NCI-H510A treated with DMSO at 0.1 percent for 48 hours (cell line): Measurements from ENCODE around the gene GALNT18.

Source experiments
- DNase-seq: peaks from one replicate; lab custom pipeline; 2025; lab: John Stamatoyannopoulos, UW

Gene GALNT18

DNA sequence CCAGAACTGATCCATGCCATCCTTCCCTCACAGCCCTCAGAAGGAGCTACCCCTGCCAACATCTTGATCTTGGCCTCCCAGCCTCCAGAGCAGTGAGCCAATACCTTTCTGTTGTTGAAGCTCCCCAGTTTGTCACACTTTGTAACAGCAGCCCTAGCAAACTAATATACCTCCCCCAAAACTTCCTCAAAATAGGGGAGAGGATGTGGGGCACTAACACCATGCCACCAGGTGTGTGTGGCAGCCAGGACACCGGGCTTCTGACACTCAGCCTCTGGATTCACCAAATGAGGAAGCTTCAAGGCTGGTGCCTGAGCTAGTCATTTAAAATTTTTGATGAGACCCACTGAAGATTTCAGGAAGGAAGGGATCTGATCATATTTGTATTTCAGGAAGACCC is 353.7 kb downstream of the GALNT18 start:
- no peak for DNase-seq

DNA sequence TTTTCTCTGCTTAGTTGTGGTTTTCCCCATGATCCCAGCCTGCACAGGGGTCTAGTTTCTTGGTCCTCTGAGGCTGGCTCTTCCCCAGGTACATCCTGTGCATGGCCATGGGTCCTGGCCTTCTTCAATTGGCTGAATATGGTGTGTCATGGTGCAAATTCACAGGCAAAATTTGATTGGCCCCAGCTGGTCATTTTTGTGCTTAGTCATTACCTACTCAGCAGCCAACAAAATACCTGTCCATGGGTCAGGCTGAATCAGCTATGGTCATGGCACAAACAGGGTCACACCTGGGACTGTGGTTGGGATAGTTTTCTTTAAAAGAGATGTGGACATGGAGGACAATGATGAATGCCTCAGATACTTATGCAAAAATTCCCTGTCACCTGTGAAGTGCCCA is 354.5 kb downstream of the GALNT18 start:
- DNase-seq = no peak

DNA sequence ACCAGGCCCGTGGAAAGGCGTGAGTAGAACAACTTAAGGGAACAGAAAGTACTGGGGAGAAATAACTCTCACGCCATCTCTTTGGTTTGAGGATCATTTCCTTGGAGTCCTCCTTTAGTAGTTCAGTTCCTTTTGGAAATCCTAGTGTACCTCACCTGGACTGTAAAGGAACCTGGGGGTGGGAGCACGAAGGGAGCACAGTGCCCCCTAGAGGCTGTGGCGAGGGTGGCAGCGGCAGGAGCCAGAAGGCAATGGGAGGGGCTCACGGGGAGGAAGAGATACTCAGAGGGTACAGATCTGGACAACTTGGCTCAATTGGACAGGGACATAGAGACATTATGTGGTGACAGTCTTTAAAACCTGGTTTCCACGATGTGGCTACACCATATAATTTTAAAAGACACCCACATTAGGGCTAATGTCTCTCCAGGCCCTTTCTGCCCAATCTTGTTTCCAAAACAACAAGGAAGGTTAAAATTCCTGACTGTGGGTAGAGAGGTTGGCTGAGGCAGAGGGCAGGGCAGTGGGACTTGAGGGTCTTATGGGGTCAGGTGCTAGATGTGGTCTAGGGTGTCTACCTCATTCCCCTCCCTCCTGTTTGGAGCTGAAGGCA is 355.7 kb downstream of the GALNT18 start:
- peak; percentile 12 for DNase-seq

DNA sequence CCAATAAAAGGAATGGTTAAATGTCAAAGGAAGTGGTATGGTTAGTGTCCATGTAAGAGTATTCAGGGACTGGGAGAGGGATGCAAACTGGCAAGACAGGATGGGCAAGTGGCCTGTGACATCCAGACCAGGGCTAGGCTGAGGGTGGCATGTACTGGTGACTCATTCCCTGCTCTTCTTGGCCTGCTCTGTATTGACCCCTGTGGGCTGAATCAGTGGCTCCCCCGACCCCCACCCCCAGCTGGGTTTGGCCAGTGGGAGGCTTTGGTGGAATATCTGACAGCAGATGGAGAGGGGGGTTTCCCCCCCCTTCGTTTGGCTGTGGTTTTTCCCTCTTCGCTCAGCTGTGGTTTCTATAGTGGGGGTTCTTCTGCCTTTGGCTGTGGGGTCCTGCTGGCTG is 356.5 kb downstream of the GALNT18 start:
- DNase-seq = no peak

DNA sequence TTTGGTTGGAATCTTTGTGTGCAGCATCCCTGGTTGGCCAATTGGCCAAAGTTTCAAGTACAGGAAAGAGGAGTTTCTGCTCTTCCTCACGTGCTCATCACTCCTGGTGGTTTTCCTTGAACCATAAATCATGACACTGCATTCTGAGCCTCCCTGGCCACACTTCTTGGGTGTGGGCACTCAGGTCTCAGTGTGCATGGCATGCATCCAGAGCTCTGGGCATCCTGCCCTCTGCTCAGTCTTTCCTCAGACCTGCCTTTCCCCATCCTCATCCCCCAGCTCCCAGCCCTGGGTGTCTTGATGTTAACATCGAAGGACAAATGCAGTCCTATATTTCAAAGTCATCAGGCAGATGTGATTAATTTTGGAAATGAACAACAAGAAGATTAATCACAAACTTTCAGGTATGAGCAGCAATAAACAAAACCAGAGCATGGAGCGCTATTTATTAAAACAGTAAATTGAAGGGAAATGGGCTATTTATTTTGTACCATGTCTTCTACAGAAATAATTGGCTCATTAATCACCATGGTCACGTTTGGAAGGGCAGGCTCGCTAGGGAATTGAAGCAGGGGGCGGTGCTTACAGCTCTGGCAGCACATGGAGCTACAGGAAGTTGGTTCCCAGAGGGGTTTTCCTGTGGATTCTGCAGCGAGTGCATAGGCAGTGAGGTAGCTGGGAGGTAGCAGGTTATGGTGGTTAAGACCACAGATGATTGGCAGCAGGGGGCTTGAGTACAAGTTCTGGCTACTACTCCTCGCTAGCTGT is 358.4 kb downstream of the GALNT18 start:
- no peak for DNase-seq

DNA sequence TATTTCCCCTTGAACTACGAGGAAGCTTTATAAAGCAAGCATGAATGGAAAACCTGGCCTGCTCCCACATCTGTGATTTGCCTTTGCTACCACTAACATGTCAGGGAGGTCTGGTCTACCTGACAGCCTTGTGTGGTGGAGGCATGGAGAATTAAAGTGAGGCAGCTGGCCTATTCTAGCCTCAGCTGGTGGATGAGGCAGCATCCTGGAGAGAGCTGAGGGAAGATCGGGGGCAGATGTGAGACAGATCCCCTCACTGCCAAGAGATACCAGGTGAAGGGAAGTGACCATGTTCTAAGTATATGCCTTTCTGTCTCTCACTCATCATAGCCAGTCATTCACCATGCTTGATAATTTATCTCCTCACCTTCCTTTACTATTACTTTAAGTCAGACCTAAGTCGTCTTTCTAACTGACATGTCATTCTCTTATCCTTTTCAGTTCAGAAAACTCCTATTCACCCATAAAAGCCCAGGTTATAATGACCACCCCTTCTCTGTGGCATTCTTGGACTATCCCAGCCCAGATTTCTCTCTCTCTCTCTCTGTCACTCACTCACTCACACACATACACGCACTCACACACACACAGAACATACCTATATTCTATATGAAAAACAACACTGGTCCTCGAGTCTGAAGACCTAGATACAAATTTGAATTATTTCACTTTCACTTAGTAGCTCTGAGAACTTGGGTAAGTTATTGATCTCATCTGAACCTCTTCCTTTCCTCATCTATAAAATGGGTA is 359.5 kb downstream of the GALNT18 start:
- DNase-seq = no peak

DNA sequence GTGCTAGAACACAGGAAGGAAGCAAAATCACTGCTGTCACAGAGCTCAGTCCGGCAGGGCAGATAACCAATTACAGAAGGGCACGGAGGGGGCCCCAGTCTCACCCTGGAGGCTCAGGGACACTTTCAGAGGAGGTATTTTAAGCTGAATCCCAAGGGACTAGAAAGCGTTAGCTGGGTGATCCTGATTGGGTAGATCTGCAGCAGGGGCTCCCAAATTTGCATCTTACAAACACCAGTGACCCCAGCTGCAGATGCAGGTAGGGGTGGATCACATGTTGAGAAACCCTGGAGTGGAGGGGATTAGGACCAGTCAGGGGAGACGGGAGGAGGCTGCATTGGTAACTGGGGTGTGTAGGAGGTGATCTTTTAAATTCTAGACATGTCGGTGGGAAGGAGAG is 360.2 kb downstream of the GALNT18 start:
- DNase-seq = no peak

DNA sequence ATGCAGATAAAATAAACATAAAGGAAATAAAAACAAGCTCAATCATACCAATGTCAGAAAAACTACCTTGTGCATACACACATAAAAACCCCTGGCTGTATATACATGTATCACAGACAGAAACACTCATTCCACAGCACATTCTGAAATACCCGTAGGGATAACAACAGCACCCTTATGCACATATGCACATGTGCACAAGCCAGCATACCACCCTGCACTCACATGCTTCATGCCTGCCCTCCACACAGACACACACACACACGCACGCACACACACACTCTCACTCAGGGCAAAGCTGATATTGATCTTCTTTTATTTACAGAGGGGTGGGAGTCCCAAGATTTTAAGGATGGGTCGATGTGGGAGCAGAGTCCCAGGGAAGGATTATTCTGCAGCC is 360.9 kb downstream of the GALNT18 start:
- no peak for DNase-seq

DNA sequence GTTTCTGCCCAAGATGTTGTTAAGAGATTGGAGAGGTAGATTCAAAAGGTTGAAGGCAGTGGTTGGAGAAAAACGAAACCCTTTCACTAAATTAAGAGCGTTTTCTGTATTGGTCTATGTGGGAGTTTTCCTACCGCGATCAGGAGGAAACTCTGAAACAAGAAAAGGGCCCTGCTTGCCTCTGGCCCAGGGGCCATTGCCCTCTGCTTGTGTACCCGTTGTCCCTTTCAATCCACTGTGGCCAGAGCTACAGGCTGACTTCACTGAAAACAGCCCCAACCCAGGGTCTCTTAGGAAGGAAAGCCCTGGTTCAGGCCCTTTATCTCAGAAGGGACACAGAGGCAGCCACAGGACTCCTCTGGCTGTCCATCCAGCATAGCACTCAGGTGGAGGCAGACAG is 367.8 kb downstream of the GALNT18 start:
- DNase-seq = no peak

DNA sequence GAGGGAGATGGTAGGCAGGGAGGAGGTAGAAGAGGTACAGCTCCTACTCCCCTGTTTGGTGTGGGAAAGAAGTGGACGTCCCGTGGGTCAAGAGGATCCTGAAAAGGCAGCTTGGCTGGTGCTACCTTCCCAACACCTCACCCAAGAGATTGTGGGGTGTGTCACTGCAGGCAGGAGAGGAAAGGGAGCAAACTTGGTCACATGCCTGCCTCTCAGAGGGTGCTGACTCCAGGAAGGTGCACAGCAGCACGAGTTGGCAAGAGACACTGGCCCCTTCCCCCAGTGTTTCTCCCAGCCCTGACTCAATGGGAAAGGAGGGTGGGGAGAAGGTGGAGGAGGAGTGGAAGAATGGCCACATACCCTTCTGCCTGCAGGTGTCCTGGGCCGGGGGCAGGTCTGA is 368.3 kb downstream of the GALNT18 start:
- no peak for DNase-seq

DNA sequence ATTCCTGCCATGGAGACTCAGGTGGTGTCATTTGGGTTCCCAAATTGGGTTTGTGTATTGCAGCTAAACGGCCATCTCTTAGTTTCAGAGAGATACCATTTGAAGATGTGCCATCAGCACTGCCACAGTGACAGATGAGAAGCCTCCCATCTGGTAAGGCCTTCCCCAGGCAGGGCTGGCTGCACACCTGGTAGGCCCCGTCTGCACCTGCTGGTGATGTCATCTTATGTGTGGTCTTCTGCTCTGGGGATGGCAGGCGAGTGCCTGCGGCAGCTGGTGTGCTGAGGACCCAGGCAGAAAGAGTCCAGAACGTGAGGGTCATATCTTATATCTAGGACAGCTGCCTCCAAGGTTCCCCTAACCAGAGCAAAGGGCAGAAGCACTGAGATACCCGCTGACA is 369.4 kb downstream of the GALNT18 start:
- DNase-seq = peak; percentile 87

DNA sequence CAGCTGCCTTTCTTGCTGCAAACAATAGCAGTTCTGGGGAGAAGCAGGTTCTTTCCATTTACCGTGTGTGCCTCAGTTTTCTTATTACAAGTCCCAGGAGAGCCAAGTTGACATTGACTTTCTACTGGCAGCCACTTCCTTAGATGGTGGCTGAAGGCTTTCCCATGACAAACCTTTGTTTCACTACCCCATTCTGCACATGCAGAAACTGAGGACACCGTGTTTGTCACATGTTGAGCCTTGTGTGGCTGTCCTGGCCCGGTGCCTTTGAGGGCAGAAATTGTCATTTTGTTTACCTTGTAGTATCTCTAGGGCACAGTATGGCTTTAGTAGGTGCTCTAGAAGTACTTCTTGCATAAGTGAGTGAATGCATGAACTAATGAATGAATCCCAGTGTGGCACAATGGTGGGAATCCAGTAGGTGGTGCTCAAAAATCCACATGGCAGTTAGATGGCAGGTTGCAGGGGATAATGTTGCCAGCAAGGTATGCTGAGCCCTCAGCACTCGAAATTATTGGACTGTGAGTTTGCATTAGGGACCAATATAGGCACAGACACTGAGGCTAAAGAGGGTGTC is 370.3 kb downstream of the GALNT18 start:
- peak; percentile 2 for DNase-seq

DNA sequence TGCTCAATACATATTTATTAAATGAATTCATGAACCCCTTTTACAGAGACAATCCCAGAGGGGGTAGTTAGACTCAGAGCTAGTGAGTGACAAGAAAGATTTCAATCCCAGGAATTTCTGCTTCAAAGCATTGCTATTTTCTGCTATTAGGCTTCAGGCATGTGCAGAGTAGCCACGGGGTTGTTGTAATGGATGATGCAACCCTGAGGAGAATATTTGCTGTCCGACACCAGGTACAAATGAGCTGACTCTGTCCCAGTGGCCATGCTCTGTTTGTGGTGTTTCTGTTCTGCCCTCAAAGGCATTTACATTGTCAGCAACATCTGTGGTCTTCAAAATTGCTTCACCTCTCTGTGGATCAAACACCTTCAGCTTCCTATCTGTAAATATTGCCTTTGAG is 371.3 kb downstream of the GALNT18 start:
- DNase-seq = peak; percentile 25

DNA sequence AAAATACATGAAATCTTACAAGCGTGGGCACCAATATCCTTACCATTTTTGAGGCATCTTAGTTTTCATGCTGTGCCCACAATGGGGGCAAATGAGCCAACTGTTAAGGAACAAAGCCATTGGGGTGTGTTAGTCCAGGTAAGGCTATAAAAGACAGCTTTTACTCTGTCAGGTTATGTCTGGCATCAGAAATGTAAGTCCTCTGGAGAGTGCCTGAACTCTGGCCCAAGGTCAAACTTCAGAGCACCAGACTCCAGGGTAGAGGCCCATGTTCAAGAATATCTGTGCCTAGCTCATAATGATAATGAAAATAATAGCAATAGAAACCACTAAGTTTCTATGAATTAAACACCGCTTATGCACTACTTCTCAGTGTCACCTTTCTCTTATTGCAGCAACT is 374.2 kb downstream of the GALNT18 start:
- no peak for DNase-seq

DNA sequence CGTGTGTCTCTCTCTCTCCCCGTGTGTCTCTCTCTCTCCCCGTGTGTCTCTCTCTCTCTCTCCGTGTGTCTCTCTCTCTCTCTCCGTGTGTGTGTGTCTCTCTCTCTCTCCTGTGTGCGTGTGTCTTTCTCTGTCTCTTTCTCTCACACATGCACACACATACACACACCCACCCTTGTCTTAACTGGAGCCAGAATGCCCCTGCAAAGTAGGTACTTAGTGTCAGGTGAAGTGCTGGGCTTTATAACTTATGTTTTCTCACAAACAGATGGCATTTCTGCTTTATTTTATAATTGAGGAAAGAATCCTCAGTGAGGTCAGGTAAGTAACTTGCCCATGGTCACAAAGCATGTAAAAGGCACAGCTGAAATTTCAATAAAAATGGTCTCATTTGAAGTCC is 374.7 kb downstream of the GALNT18 start:
- peak; percentile 6 for DNase-seq

DNA sequence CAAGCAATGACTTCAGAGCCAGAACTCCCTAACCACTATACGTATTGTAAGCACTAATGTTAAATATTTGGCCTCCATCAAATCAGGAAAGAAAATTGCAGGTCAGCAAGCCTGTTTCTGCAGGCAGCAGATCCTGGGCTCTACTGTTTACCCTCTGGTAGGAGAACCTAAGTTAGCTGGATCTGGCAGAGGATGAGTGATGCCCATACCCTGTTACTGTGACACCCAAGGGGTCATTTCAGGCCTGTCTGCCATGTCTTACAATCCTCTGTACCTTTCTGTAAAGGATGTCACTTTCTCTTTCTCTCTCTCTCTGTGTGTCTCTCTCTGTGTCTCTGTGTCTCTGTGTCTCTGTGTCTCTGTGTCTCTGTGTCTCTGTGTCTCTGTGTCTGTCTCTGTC is 375.6 kb downstream of the GALNT18 start:
- no peak for DNase-seq

DNA sequence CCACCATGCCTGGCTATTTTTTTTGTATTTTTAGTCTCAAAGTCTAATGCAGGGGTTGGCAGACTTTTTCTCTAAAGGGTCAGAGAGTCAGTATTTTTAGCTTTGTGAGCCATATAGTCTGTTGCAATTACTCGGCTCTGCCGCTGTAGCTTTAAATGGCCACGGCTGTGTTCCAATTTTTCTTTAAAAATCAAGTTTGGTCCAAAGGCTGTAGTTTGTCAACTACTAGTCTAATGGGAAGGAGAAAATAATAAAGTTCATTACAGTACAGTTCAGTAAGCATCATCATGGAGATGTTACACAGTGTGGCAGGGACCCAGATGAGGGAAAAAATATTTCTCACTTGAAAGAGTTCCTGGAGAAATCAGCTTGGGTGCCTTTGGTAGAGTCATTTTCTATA is 376.4 kb downstream of the GALNT18 start:
- no peak for DNase-seq

DNA sequence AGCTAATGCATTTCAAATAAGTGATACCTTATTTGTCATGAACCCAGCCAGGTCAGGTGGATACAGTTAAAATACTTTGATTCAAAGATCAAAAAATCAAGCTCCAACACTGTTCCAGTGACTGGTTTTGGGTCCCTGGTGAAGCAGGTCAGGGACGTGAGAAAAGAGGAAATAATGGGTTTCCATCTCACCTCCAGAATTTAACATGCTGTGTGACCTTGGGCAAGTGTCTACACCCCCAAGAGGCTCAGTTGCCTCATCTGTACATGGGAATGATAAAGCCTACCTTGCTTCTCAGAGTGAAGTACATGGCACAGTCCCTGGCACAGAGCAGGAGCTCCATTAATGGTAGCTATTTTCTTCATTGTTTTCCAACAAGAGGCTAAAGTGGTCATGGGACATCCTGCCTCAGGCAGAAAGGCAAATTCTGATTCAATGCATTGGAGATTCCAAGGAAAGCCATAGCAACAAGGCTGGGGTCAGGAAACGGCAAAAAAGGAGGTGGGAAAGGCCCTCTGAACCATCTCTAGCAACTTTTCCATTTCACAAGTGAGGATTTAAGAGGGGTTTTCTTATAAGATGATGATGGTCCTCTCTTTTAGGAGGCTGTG is 377.2 kb downstream of the GALNT18 start:
- no peak for DNase-seq

DNA sequence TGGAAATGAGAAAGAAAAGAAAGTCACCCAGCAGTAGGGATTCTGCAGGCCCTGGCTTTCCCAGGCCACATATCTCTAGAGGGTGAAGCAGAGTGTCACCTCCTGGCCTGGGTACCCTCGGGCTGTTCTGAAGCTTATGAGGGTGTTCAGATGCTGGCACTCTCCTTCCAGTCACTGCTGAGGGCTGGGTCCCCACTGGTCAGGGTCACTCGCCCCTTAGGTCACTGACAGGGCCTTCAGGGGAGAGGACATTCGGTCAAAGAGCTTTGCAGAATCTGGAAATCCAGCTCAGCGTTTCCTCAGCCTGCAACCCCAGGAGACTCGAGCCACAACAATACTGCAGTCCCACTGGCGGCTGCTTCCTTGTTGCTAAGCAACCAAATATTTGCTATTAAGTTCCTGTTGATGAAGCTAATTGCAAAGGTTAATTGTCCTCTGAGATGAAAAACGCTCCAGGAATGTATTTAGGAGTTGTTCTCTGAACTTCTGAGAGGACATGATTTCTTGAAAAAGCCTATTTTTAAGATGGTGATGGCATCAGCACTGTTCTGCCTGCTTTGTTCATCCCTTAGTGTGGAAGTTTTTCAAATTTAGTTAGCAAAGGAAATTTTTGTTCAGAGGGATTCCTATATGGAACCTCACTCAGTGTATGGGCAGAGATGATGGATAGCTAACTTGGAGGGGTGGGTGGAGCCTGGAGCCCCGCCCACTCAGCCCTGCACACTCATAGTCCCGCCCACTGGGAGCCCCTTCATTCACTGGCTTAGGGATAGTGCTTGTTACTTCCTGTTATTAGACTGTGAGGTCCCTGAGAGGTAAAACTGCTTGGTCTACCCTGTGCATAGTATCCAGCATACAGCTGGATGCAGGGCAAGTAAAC is 378.0 kb downstream of the GALNT18 start:
- peak; percentile 28 for DNase-seq

DNA sequence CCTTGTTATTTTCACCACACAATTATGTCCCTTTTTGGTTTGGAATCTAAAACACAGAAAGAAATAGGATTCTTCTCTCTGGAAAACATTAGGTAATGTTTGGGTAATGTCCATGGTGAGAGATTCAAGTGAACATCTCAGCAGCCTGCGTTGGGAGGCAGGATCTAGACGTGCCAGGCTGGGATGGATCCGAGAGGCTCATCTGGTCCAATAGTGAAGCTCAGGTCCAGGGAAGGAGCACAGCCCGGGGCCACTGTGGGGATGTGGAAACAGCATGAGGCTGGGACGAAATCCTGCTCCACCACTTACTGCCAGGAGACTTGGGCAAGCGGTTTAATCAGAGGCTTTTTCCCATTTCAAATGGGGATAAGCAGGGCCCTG is 378.6 kb downstream of the GALNT18 start:
- DNase-seq = no peak

DNA sequence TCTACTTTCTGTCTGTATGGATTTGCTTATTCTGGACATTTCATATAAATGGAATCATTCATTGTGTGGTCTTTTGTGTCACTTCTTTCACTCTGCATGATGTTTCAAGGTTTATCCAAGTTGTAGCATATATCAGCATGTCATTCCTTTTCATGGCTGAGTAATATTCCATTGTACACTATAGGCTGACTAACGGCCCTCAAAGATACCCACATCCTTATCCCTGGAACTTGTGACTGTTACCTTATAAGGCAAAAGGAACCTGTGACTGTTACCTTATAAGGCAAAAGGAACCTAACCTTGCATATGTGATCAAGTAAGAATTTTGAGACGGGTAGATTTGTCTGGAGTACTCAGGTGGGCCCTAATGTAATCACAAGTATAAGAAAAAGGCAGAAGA is 380.5 kb downstream of the GALNT18 start:
- no peak for DNase-seq

DNA sequence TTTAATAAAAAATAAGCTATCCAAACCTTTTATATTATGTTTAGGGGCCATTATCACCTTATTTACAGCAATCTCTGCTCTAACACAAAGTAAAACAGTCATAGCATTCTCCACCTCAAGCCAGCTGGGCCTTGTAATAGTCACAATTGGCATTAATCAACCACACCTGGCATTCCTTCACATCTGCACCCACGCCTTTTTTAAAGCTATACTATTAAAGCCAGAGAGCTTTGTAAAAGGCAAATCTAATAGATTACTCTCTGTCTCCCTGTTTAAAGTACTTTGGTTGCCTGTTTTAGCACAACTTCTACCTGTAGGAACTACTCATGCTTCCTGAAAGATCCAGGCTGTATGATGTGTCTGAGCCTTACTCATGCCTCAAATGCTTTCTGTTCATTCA is 381.8 kb downstream of the GALNT18 start:
- DNase-seq = no peak
